Measurements from ENCODE around the gene BRPF1. TPM values are rescaled to one million over a fixed set of nuclear protein-coding genes. Genes with fewer than 3 reads are reported as not detected.

Gene BRPF1, protein sequence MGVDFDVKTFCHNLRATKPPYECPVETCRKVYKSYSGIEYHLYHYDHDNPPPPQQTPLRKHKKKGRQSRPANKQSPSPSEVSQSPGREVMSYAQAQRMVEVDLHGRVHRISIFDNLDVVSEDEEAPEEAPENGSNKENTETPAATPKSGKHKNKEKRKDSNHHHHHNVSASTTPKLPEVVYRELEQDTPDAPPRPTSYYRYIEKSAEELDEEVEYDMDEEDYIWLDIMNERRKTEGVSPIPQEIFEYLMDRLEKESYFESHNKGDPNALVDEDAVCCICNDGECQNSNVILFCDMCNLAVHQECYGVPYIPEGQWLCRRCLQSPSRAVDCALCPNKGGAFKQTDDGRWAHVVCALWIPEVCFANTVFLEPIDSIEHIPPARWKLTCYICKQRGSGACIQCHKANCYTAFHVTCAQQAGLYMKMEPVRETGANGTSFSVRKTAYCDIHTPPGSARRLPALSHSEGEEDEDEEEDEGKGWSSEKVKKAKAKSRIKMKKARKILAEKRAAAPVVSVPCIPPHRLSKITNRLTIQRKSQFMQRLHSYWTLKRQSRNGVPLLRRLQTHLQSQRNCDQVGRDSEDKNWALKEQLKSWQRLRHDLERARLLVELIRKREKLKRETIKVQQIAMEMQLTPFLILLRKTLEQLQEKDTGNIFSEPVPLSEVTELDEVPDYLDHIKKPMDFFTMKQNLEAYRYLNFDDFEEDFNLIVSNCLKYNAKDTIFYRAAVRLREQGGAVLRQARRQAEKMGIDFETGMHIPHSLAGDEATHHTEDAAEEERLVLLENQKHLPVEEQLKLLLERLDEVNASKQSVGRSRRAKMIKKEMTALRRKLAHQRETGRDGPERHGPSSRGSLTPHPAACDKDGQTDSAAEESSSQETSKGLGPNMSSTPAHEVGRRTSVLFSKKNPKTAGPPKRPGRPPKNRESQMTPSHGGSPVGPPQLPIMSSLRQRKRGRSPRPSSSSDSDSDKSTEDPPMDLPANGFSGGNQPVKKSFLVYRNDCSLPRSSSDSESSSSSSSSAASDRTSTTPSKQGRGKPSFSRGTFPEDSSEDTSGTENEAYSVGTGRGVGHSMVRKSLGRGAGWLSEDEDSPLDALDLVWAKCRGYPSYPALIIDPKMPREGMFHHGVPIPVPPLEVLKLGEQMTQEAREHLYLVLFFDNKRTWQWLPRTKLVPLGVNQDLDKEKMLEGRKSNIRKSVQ (N-terminal part only)
- 9.6 and 17.3 TPM in 2 replicates for total RNA-seq

DNA sequence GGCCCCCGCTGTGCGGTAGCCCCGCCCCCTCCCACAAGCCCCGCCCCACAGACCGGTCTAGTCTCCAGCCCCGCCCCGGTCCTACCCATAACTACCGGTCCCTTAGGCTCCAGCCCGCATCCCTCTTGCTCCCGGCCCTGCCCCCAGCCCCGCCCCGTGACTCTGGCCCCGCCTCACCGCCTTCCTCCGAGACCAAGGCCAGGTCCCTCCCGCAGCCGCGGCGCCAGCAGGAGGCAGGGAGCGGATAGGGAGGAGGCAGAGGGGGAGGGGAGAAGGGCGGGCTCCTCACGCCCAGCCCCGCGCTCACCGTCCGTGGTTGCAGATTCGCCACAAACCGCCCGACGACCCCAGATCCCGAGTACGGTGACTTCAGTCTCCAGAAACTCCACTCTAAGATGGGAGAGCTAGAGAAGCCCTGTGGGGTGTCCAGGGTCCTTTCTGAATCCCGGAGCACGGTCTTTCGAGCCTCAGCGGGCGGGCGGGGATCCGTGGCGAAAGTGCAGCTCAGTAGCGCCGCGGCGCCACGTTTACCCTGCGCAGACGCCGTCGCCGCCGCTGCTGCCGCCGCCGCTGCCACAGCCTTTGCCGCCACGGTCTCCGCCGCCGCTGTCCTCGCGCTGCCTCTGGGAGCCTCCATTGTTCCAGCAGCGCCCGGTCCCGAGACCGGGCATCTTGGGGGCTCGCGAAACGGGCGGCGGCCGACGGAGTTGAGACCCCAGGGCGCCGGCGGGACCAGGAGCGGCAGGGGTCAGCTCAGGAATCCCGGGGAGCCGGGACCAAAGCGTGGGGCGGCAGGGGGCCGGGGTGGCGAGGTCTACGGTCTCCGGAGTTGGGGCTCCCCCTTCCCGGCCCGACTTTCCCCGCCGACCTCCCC is at the start of gene BRPF1:
Gene BRPF1 (plus strand): TSS at position 530 of the 874 bp plus-strand sequence. CDS start 2,406 bp downstream, outside the sequence.

DNA sequence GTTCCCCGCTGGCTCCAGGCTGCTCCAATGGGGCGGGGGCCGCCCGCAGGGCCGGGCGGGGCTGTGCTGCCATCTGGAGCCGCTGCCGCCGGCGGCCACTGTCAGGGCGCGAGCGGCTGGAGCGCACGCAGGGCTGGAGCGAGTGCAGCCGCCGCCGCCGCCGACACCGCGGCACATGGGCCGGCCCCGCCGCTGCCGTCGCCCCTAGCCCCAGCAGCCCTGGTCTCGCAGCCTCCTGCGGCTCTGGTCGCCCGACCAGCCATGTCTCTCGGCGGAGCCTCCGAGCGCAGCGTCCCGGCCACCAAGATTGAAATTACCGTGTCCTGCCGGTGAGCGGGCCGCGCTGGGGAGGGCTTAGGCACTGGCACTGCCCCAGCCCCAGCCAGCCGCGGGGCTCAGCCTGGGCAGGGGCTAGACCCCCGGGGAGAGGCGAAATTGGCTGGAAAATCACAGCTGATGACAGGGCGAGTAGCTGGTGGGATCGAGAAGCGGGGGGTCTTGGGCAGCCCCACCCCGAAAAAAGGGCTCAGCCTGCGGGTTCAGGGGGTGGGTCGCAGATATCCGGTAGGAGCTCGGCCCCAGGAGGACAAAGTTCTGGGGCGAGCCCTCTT is 27.7 kb upstream of the BRPF1 start, which contains the start of gene CPNE9:
Gene CPNE9 (plus strand): TSS at position 98 of the 611 bp plus-strand sequence. CDS start 164 bp downstream, at position 262.

DNA sequence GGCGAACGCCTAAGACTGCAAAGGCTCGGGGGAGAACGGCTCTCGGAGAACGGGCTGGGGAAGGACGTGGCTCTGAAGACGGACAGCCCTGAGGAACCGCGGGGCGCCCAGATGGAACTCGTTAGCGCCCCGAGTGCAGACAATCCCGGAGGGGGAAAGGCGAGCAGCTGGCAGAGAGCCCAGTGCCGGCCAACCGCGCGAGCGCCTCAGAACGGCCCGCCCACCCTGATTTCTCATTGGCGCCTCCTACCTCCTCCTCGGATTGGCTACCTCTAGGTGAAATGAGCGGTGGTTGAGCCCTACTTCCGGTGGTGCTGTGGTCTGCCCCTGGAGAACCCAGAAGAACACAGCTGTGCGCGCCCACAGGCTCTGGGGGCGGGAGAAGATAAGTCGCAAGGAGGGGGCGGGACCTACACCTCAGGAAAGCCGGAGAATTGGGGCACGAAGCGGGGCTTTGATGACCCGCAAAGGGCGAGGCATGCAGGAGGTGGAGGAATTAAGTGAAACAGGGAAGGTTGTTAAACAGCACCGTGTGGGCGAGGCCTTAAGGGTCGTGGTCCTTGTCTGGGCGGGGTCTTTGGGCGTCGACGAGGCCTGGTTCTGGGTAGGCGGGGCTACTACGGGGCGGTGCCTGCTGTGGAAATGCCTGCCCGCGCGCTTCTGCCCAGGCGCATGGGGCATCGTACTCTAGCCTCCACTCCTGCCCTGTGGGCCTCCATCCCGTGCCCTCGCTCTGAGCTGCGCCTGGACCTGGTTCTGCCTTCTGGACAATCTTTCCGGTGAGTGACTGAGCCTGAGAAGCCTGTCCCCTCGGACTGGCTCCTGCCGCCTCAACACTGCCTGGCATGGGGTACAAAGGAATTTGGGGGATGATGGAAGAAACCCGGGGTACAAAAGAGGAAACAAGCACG is 18.4 kb downstream of the BRPF1 start, which contains the start of gene OGG1:
Gene OGG1 (plus strand): TSS at position 308 of the 911 bp plus-strand sequence. CDS start 335 bp downstream, at position 643.

DNA sequence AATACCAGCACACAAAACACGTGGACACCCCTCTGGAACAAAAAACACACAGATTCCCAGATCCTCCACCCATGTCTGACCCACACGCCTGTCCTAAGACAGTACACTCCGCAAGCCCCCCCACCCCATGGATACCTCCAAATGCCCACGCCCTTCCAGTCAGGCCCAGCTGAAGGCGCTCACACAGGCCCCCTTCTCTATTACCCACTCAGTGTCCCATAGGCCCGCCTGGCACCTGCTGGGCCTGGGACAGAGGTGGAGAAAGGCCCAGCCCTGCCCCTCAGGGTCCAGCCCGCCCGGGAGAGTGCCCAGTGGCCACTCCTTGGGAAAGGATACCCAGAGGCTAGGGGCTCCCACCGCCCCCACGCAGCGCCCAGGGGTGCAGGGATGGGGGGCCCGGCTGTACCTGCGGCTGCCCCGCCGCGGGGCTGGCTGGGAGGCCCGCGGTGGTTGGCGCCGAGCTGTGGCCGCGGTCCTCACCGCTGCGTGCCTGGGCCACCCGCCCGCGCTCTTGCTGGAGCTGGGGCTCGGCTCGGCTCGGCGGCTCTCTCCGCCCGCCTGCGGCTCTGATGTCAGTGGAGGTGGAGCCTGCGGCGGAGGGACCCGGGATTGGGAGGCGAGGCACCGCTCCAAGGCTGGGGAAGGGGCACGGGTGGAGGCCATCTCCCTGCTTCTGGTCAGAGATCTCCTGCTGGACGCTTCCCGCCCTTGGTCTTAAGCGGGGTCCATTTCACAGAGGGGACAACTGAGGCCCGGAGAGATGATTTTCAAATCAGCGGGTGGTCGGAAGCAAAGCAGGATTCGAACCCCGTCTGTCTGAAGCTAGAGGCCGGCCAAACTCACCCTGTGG is 38.1 kb downstream of the BRPF1 start, which contains the start of gene CAMK1:
Gene CAMK1 (minus strand): TSS at position 522 of the 850 bp plus-strand sequence. CDS start 2,198 bp downstream, outside the sequence.

DNA sequence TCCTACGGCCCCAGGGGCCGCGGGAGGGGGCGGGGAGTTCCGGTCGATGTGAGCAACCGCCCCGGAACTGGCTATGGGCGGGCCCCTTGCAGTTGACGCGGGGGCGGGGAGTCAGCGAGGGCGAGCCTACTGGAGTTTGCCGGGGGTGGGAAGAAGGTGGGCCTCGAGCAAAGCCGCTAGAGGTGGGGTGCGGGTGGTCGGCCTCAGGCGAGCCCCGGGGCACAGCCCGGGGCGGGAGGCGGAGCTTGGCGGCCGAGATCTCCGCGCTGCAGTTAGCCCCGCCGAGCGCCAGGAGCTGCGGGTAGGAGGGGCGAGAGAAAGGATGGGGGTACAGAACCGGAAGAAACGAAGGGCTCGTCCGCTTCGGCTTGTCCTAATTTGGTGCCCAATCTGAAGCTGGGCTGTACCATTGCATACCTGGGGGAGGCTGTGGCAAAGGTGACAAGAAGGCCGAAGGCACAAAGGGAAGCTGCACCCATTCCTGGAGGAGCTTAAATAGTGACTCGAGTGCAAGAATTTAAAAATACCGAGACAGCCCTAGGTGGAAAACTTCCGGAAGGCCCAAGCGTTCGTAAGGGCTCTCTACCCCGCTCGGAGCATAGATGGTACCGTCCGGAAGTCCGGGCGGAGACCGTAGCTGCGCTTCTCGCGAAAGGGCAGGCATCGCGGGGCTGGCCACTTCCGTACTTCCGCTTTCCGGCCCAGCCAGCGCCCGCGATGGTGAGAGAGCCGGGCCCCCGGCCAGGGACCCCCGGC is 61.0 kb downstream of the BRPF1 start, which contains the start of the genes ARPC4 and TADA3:
Gene ARPC4 (plus strand): TSS at position 678 of the 756 bp plus-strand sequence. CDS start 40 bp downstream, at position 718.
Gene TADA3 (minus strand): TSS at position 69 of the 756 bp plus-strand sequence. CDS start 1,007 bp downstream, outside the sequence.

Other genes starting within 250 kb of the BRPF1 start
- gene LHFPL4, start 177.9 kb upstream of the BRPF1 start, total RNA-seq, result not detected in 2 replicates
- 23.8 and 26.5 TPM in 2 replicates for gene MTMR14, start 82.2 kb upstream of the BRPF1 start, total RNA-seq
- gene CPNE9, start 27.9 kb upstream of the BRPF1 start, total RNA-seq, result not detected in 2 replicates
- 9.2 and 16.7 TPM in 2 replicates for gene OGG1, start 18.2 kb downstream of the BRPF1 start, total RNA-seq
- gene CAMK1, start 38.2 kb downstream of the BRPF1 start, total RNA-seq, result 25.1 and 30.7 TPM in 2 replicates
- 72.1 and 81.6 TPM in 2 replicates for gene TADA3, start 60.7 kb downstream of the BRPF1 start, total RNA-seq
- gene ARPC4, start 61.3 kb downstream of the BRPF1 start, total RNA-seq, result 222 and 227 TPM in 2 replicates
- gene TTLL3, start 78.5 kb downstream of the BRPF1 start, total RNA-seq, result 11.8 and 28.5 TPM in 2 replicates
- 35.7 and 36.8 TPM in 2 replicates for gene RPUSD3, start 112.3 kb downstream of the BRPF1 start, total RNA-seq
- 0.18 TPM in 1 of 2 replicates, not detected in the other for gene CIDEC, start 148.5 kb downstream of the BRPF1 start, total RNA-seq
- gene JAGN1, start 158.9 kb downstream of the BRPF1 start, total RNA-seq, result 55.6 and 71.6 TPM in 2 replicates
- 0.54 TPM in 1 of 2 replicates, not detected in the other for gene IL17RE, start 171.1 kb downstream of the BRPF1 start, total RNA-seq
- 35.4 and 50.9 TPM in 2 replicates for gene IL17RC, start 185.4 kb downstream of the BRPF1 start, total RNA-seq
- gene CRELD1, start 202.1 kb downstream of the BRPF1 start, total RNA-seq, result 23.0 and 26.7 TPM in 2 replicates
- 2.8 and 3.8 TPM in 2 replicates for gene PRRT3, start 220.7 kb downstream of the BRPF1 start, total RNA-seq

All from cardiac atrium fibroblast (primary cell).